K562 (cell line): ENCODE results near the gene LLGL2. TPM values are rescaled to one million over a fixed set of nuclear protein-coding genes. Genes with fewer than 3 reads are reported as not detected.

Source experiments
- BRF2 ChIP-seq: IDR thresholded peaks from 3 replicates; pipeline ENCODE4 v1.6.1; 2011; ENCODE audit warnings: borderline replicate concordance, mild to moderate bottlenecking; ENCODE audit not compliant: insufficient read length, insufficient read depth
- CBFA2T2 ChIP-seq: fragments of 450-650 bp; conservative IDR thresholded peaks from 2 replicates; pipeline ENCODE4 v1.6.1; 2017; ENCODE audit warnings: mild to moderate bottlenecking
- CSDE1 ChIP-seq, 2 experiments: fragments of 450-650 bp; IDR thresholded peaks; 2 replicates each; pipeline ENCODE4 v1.6.1; 2016; ENCODE audit warnings: mild to moderate bottlenecking in 1 of 2
- LEF1 ChIP-seq: fragments of 450-650 bp; IDR thresholded peaks from 2 replicates; pipeline ENCODE4 v1.6.1; 2016; ENCODE audit warnings: mild to moderate bottlenecking
- MAX ChIP-seq: sonication (generic); formaldehyde crosslinking; IDR thresholded peaks from 2 replicates; pipeline ENCODE4 v1.9.0; 2022; ENCODE audit warnings: mild to moderate bottlenecking, missing genetic modification reagents
- MTA2 ChIP-seq: fragments of 450-650 bp; IDR thresholded peaks from 2 replicates; pipeline ENCODE4 v1.6.1; 2016; ENCODE audit warnings: low read depth
- NONO ChIP-seq, 2 experiments: fragments of 200-400 bp in 1 of 2; fragments of 450-650 bp in 1 of 2; formaldehyde crosslinking in 1 of 2; IDR thresholded peaks; 2 replicates each; pipeline ENCODE4 v1.6.1; 2017; ENCODE audit warnings: low read depth in 2 of 2, mild to moderate bottlenecking in 2 of 2, moderate library complexity in 2 of 2, low read length in 1 of 2
- PHF21A ChIP-seq: fragments of 450-650 bp; IDR thresholded peaks from 2 replicates; pipeline ENCODE4 v1.6.1; 2017; ENCODE audit warnings: low read depth, borderline replicate concordance
- RBFOX2 ChIP-seq: fragments of 200-400 bp; formaldehyde crosslinking; IDR thresholded peaks from 2 replicates; pipeline ENCODE4 v1.6.1; 2017; ENCODE audit warnings: low read depth, mild to moderate bottlenecking, low read length, moderate library complexity
- SETDB1 ChIP-seq: IDR thresholded peaks from one replicate; pipeline ENCODE4 v1.6.1; 2012; ENCODE audit warnings: low read length, control low read depth, inconsistent platforms
- SIN3B ChIP-seq: fragments of 450-650 bp; IDR thresholded peaks from 2 replicates; pipeline ENCODE4 v1.6.1; 2017; ENCODE audit warnings: low read depth, mild to moderate bottlenecking, moderate library complexity
- ZKSCAN8 ChIP-seq: fragments of 200-800 bp; sonication (Bioruptor generic); IDR thresholded peaks from 2 replicates; pipeline ENCODE4 v1.6.1; 2016; ENCODE audit warnings: missing genetic modification characterization, missing compliant biosample characterization
- ZNF121 ChIP-seq: sonication (generic); formaldehyde crosslinking; conservative IDR thresholded peaks from 2 replicates; pipeline ENCODE4 v1.8.0; 2022; ENCODE audit warnings: missing genetic modification reagents
- polyA plus RNA-seq, 8 experiments: library from polyadenylated mRNA; depleted of rRNA in 4 of 8; stranded (reverse) in 5 of 8; unstranded in 3 of 8; fragments of >200 nt; fragmentation: Nextera tagmentation in 2 of 8; fragmentation: Illumina TruSeq in 1 of 8; extraction: Ambion mirVana in 2 of 8; extraction: Trizol in 1 of 8; gene quantifications; 2 replicates each; pipeline versions ENCODE4 v1.2.1 to v1.2.3, GENCODE V29; 2011 to 2014; ENCODE audit warnings: inconsistent platforms in 1 of 8, missing spikeins in 1 of 8
- total RNA-seq, 7 experiments: library from RNA; depleted of rRNA in 6 of 7; stranded (reverse); fragments of >200 nt in 6 of 7; fragmentation: Illumina TruSeq in 2 of 7; extraction: Trizol in 2 of 7; gene quantifications; 2 replicates each; pipeline versions ENCODE4 v1.2.1 to v1.2.3, GENCODE V29; 2011 to 2021; ENCODE audit warnings: low replicate concordance in 1 of 7
- TF ChIP-seq, protein P1 (sequence below): fragments of 200-800 bp; sonication (Bioruptor generic); IDR thresholded peaks from 2 replicates; pipeline ENCODE4 v1.6.1; 2017; ENCODE audit warnings: missing genetic modification characterization, missing compliant biosample characterization
- TF ChIP-seq, protein P2 (sequence below): fragments of 450-650 bp; IDR thresholded peaks from 2 replicates; pipeline ENCODE4 v1.6.1; 2016; ENCODE audit warnings: low read depth
- TF ChIP-seq, protein P3 (sequence below): fragments of 450-650 bp; IDR thresholded peaks from 2 replicates; pipeline ENCODE4 v1.6.1; 2016; ENCODE audit warnings: low read depth, mild to moderate bottlenecking, moderate library complexity

Gene LLGL2
- total and polyA plus RNA-seq, 9 of the 15 experiments (the other 6 are each of a cell fraction or from before 2014, with no cell fraction given) = 0.32 to 24.4 (median 10.2) TPM

GRCh38 chr17:75589012-75589918, 63.8 kb downstream of the LLGL2 start (continued):
- TF ChIP-seq BRF2 (no peak), ZNF121 (CRISPR knock-in tag) (no peak), CBFA2T2 (no peak), LEF1 (no peak), NONO (IDR thresholded peaks at IDR 0.05; ENCODE audit: low read depth in 2 of 2, low read length in 1 of 2) (peak in 1 of 2 experiments; percentile 89; a peak in 3 of 4 replicates), CSDE1 (IDR thresholded peaks at IDR 0.05) (no peak), MTA2 (no peak), PHF21A (no peak), RBFOX2 (peak; percentile 57; the same call in 1 of the 2 replicates), SIN3B (peak; percentile 56; the same call in 1 of the 2 replicates), ZKSCAN8 (CRISPR knock-in tag) (no peak), MAX (0 out of 2 replicates have a peak, but pooled peaks have one; percentile 16), SETDB1 (no peak)
- TF ChIP-seq, protein P1, sequence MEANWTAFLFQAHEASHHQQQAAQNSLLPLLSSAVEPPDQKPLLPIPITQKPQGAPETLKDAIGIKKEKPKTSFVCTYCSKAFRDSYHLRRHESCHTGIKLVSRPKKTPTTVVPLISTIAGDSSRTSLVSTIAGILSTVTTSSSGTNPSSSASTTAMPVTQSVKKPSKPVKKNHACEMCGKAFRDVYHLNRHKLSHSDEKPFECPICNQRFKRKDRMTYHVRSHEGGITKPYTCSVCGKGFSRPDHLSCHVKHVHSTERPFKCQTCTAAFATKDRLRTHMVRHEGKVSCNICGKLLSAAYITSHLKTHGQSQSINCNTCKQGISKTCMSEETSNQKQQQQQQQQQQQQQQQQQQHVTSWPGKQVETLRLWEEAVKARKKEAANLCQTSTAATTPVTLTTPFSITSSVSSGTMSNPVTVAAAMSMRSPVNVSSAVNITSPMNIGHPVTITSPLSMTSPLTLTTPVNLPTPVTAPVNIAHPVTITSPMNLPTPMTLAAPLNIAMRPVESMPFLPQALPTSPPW (CRISPR knock-in tag) = peak; percentile 91
- TF ChIP-seq, protein P2, sequence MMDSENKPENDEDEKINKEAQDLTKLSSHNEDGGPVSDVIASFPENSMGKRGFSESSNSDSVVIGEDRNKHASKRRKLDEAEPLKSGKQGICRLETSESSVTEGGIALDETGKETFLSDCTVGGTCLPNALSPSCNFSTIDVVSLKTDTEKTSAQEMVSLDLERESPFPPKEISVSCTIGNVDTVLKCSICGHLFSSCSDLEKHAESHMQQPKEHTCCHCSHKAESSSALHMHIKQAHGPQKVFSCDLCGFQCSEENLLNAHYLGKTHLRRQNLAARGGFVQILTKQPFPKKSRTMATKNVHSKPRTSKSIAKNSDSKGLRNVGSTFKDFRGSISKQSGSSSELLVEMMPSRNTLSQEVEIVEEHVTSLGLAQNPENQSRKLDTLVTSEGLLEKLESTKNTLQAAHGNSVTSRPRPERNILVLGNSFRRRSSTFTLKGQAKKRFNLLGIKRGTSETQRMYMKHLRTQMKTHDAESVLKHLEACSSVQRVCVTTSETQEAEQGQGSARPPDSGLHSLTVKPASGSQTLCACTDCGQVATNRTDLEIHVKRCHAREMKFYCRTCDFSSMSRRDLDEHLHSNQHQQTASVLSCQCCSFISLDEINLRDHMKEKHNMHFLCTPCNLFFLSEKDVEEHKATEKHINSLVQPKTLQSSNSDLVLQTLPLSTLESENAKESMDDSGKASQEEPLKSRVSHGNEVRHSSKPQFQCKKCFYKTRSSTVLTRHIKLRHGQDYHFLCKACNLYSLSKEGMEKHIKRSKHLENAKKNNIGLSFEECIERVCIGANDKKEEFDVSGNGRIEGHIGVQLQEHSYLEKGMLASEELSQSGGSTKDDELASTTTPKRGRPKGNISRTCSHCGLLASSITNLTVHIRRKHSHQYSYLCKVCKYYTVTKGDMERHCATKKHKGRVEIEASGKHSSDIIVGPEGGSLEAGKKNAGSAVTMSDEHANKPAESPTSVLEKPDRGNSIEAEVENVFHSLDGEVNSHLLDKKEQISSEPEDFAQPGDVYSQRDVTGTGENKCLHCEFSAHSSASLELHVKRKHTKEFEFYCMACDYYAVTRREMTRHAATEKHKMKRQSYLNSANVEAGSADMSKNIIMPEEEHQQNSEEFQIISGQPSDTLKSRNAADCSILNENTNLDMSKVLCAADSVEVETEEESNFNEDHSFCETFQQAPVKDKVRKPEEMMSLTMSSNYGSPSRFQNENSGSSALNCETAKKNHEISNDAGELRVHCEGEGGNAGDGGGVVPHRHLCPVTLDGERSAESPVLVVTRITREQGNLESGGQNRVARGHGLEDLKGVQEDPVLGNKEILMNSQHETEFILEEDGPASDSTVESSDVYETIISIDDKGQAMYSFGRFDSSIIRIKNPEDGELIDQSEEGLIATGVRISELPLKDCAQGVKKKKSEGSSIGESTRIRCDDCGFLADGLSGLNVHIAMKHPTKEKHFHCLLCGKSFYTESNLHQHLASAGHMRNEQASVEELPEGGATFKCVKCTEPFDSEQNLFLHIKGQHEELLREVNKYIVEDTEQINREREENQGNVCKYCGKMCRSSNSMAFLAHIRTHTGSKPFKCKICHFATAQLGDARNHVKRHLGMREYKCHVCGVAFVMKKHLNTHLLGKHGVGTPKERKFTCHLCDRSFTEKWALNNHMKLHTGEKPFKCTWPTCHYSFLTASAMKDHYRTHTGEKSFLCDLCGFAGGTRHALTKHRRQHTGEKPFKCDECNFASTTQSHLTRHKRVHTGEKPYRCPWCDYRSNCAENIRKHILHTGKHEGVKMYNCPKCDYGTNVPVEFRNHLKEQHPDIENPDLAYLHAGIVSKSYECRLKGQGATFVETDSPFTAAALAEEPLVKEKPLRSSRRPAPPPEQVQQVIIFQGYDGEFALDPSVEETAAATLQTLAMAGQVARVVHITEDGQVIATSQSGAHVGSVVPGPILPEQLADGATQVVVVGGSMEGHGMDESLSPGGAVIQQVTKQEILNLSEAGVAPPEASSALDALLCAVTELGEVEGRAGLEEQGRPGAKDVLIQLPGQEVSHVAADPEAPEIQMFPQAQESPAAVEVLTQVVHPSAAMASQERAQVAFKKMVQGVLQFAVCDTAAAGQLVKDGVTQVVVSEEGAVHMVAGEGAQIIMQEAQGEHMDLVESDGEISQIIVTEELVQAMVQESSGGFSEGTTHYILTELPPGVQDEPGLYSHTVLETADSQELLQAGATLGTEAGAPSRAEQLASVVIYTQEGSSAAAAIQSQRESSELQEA = no peak
- TF ChIP-seq, protein P3, sequence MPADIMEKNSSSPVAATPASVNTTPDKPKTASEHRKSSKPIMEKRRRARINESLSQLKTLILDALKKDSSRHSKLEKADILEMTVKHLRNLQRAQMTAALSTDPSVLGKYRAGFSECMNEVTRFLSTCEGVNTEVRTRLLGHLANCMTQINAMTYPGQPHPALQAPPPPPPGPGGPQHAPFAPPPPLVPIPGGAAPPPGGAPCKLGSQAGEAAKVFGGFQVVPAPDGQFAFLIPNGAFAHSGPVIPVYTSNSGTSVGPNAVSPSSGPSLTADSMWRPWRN = no peak
